Measurements from ENCODE around the gene ACMSD. TPM values are rescaled to one million over a fixed set of nuclear protein-coding genes. Genes with fewer than 3 reads are reported as not detected.

ACMSD gene
- total RNA-seq, 1 donor from 2014 or later = not detected

Other genes with a start within 250 kb of the ACMSD start
- gene TMEM163, start 119.6 kb upstream of the ACMSD start, total RNA-seq = 0.23 TPM in 1 of 2 replicates, not detected in the other
- gene CCNT2, start 80.2 kb downstream of the ACMSD start, total RNA-seq = 46.0 and 48.5 TPM in 2 replicates
- gene MAP3K19, start 208.8 kb downstream of the ACMSD start, total RNA-seq = not detected in 2 replicates
- 24.2 and 26.3 TPM in 2 replicates for gene RAB3GAP1, start 213.7 kb downstream of the ACMSD start, total RNA-seq

Measured in activated CD4-positive, alpha-beta T cell treated with anti-CD3 and anti-CD28 coated beads, Interleukin-2, amount 10 ng/mL, durations not matched to agents 24 days and 14 days (primary cell).